Measurements from ENCODE around the gene SP7.
"Not testable (repeated sequence)": the region's sequence is repeated elsewhere in the genome, so short reads cannot be mapped to it uniquely, and the experiment has no call there.

The SP7 gene

GRCh38 chr12:53336181-53336681, at the start of gene SP7:
SP7 (minus strand) TSS chr12:53336354; CDS start chr12:53335646, 708 bp downstream.
- DNase-seq (ENCODE audit: low read depth in 2 of 2, low spot score in 1 of 2), result no peak

- no peak for DNase-seq (ENCODE audit: low read depth in 2 of 2, low spot score in 1 of 2)
Measured at GRCh38 chr12:53383258-53383657, 47.1 kb upstream of the SP7 start.

GRCh38 chr12:53381731-53382630, 45.8 kb upstream of the SP7 start:
- no peak for DNase-seq (ENCODE audit: low read depth in 2 of 2, low spot score in 1 of 2)

GRCh38 chr12:53380794-53381730, 44.9 kb upstream of the SP7 start:
- DNase-seq (ENCODE audit: low read depth in 2 of 2, low spot score in 1 of 2), result no peak

- DNase-seq (ENCODE audit: low read depth in 2 of 2, low spot score in 1 of 2), result peak; percentile 79 to 100
Measured at GRCh38 chr12:53380104-53380793, 44.1 kb upstream of the SP7 start, which contains the start of gene SP1. SP1 (plus strand) TSS chr12:53380176; CDS start chr12:53380292, 116 bp downstream.

GRCh38 chr12:53379389-53380103, 43.4 kb upstream of the SP7 start:
- DNase-seq (ENCODE audit: low read depth in 2 of 2, low spot score in 1 of 2), result peak in 1 of 2 donors; percentile 98

- no peak for DNase-seq (ENCODE audit: low read depth in 2 of 2, low spot score in 1 of 2)
Measured at GRCh38 chr12:53378724-53379388, 42.7 kb upstream of the SP7 start.

- no peak for DNase-seq (ENCODE audit: low read depth in 2 of 2, low spot score in 1 of 2)
Measured at GRCh38 chr12:53378222-53378621, 42.1 kb upstream of the SP7 start.

- no peak for DNase-seq (ENCODE audit: low read depth in 2 of 2, low spot score in 1 of 2)
Measured at GRCh38 chr12:53376747-53377146, 40.6 kb upstream of the SP7 start.

GRCh38 chr12:53374277-53374676, 38.1 kb upstream of the SP7 start:
- not testable (repeated sequence) for DNase-seq (ENCODE audit: low read depth in 2 of 2, low spot score in 1 of 2)

- not testable (repeated sequence) for DNase-seq (ENCODE audit: low read depth in 2 of 2, low spot score in 1 of 2)
Measured at GRCh38 chr12:53373554-53374133, 37.5 kb upstream of the SP7 start.

- no peak for DNase-seq (ENCODE audit: low read depth in 2 of 2, low spot score in 1 of 2)
Measured at GRCh38 chr12:53365245-53365904, 29.2 kb upstream of the SP7 start.

GRCh38 chr12:53361638-53362037, 25.5 kb upstream of the SP7 start:
- DNase-seq (ENCODE audit: low read depth in 2 of 2, low spot score in 1 of 2), result not testable (repeated sequence)

- DNase-seq (ENCODE audit: low read depth in 2 of 2, low spot score in 1 of 2), result no peak
Measured at GRCh38 chr12:53358836-53359419, 22.8 kb upstream of the SP7 start.

- no peak for DNase-seq (ENCODE audit: low read depth in 2 of 2, low spot score in 1 of 2)
Measured at GRCh38 chr12:53355121-53355520, 19.0 kb upstream of the SP7 start.

GRCh38 chr12:53353257-53353655, 17.1 kb upstream of the SP7 start:
- DNase-seq (ENCODE audit: low read depth in 2 of 2, low spot score in 1 of 2), result no peak

GRCh38 chr12:53352331-53353256, 16.4 kb upstream of the SP7 start:
- peak; percentile 56 to 76 for DNase-seq (ENCODE audit: low read depth in 2 of 2, low spot score in 1 of 2)
